ENCODE data around the gene TMEM82.

The TMEM82 gene

GRCh38 chr1:15719381-15720120 is 22.7 kb upstream of the TMEM82 start:
- in situ Hi-C loops (cut with MboI; ENCODE audit: low sequenced_read_pairs) = no loop called here

GRCh38 chr1:15720861-15721260 is 21.4 kb upstream of the TMEM82 start:
- in situ Hi-C loops (cut with MboI; ENCODE audit: low sequenced_read_pairs) = no loop called here

GRCh38 chr1:15722411-15722810 is 19.9 kb upstream of the TMEM82 start:
- in situ Hi-C loops (cut with MboI; ENCODE audit: low sequenced_read_pairs) = no loop called here

GRCh38 chr1:15722836-15723532 is 19.3 kb upstream of the TMEM82 start:
- in situ Hi-C loops (cut with MboI; ENCODE audit: low sequenced_read_pairs) = no loop called here

DNA sequence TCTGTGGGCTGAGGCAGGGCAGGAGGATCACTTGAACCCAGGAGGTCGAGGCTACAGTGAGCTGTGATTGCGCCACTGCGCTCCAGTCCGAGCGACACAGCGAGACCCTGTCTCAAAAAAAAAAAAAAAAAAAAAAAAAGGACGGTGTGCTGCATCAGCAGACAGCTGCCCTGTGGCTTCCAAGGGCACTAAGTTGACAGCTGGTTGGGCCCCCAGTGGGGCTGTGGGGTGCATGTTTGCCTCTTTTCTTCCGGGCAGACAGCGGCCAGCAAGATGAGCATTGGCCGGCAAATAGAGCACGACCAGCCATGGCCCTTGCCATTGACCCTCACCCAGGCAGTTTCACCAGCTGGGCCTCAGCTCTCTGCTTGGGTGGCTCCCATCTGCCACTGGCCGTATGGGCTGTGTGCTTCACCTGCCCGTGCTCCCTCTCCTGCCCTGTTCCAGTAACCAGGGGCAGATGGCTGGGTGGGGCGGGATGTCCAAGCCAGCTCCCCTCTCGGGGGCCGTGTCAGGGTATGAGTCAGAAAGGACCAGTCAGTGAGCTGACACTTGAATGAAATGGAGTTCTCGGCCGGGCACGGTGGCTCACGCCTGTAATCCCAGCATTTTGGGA is 18.6 kb upstream of the TMEM82 start:
- in situ Hi-C loops (cut with MboI; ENCODE audit: low sequenced_read_pairs) = no loop called here

GRCh38 chr1:15724949-15725880 is 17.1 kb upstream of the TMEM82 start:
- in situ Hi-C loops (cut with MboI; ENCODE audit: low sequenced_read_pairs) = no loop called here

- in situ Hi-C loops (cut with MboI; ENCODE audit: low sequenced_read_pairs) = no loop called here
Measured at GRCh38 chr1:15726508-15726907, 15.8 kb upstream of the TMEM82 start.

GRCh38 chr1:15727021-15727420 is 15.3 kb upstream of the TMEM82 start:
- in situ Hi-C loops (cut with MboI; ENCODE audit: low sequenced_read_pairs) = no loop called here

GRCh38 chr1:15727424-15727823 is 14.9 kb upstream of the TMEM82 start:
- in situ Hi-C loops (cut with MboI; ENCODE audit: low sequenced_read_pairs) = no loop called here

DNA sequence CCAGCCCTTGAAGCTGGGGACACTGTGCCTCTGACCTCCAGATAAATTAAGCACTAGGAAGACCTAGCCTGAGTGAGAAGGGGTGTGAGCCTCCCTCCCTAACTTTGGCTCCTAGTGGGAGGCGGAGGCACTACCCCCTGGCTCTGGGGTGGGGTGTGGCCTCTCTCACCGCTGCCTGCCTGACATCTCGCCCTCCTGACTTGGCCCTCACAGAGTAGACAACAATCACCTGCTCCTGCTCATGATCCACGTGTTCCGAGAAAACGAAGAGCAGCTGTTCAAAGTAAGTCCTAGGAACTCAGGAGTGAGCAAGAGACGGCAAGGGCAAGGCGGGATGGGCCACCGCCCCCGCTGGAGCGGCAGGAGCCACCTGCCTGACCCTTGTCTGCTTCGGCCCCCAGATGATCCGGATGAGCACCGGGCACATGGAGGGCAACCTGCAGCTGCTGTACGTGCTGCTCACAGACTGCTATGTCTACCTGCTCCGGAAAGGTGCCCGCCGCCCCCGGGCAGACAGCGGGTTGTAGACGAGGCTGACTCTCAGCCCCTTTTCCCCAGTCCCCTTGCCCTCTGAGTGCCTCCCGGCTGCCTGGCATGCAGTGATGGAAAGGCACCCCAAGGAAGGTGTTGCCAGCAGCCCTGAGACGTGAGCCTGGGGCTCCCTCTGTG is 14.3 kb upstream of the TMEM82 start:
- in situ Hi-C loops (cut with MboI; ENCODE audit: low sequenced_read_pairs) = no loop called here

- in situ Hi-C loops (cut with MboI; ENCODE audit: low sequenced_read_pairs) = no loop called here
Measured at GRCh38 chr1:15728937-15729657, 13.2 kb upstream of the TMEM82 start.

DNA sequence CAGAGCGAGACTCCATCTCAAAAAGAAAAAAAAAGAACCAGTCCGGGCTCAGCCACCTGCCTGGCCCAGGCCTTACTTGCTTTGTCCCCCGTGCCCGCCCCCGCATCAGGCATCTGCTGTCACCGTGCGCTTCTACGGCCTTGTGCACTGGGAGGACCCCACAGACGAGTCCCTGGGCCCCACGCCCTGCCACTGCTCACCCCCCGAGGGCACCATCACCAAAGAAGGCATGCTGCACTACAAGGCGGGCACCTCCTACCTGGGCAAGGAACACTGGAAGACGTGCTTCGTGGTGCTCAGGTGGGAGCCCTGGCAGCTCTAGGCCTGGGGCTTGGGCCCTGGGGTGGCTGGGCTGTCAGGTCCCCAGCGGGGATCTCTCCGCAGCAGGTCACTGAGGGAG is 11.9 kb upstream of the TMEM82 start:
- in situ Hi-C loops (cut with MboI; ENCODE audit: low sequenced_read_pairs) = no loop called here

DNA sequence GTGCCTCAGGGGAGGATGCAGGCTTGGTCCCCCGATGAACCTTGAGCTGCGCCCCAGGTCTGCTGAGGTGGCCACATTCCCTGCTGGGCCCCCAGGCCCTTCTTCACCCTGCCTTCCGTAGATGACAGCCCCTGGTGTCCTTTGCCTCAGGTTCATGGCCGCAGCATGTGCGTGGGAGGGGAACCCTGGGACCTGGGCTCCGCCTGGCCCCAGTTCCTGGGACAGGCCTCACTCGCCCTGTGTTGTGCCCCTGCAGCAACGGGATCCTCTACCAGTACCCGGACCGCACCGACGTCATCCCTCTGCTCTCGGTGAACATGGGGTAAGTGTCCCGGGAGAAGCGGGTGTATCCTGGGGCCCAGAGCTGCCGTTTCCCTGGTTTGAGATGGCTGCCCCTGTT is 11.4 kb upstream of the TMEM82 start:
- in situ Hi-C loops (cut with MboI; ENCODE audit: low sequenced_read_pairs) = no loop called here

GRCh38 chr1:15731735-15732685 is 10.3 kb upstream of the TMEM82 start:
- in situ Hi-C loops (cut with MboI; ENCODE audit: low sequenced_read_pairs) = no loop called here

DNA sequence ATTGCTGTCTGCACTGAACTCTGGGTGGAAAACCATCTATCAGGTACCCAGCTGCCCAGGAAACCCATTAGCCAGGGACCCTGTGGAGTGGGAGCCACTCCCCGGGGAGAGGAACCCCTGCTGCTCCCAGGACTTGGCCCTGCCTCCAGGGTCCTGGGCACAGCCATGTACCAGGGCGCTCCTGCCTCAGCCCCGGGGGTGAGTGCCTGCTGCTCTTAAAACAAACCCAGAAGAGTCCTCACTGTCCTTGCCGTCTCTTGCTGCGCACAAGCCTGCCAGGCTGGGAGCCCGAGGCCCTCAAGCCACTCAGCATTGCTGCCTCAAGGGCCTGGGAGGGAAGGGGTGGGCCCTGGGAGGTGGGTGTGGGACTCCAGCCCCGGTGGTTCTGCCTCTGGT is 9.6 kb upstream of the TMEM82 start:
- in situ Hi-C loops (cut with MboI; ENCODE audit: low sequenced_read_pairs) = no loop called here

- in situ Hi-C loops (cut with MboI; ENCODE audit: low sequenced_read_pairs) = no loop called here
Measured at GRCh38 chr1:15733218-15733725, 9.0 kb upstream of the TMEM82 start.

GRCh38 chr1:15733726-15734226 is 8.5 kb upstream of the TMEM82 start:
- in situ Hi-C loops (cut with MboI; ENCODE audit: low sequenced_read_pairs) = no loop called here

DNA sequence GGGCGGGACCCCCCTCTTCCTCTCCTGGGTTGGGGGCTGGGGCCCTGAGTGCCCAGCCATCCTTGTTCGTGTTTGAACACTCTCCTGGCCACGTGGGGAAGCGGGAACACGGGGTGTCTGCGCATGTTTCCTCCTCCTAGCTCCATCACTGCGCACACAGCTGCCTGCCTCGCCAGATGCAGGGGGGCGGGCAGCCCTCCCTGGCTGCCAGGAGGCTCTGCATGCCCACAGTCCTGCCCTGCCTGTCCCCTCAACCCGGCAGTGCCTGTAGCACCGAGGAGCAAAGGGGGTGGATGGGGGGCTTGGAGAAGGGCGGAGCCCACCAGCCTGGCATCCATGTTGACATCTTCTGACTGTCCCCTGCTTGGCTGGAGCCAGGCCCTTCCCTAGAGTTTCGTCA is 8.0 kb upstream of the TMEM82 start:
- in situ Hi-C loops (cut with MboI; ENCODE audit: low sequenced_read_pairs) = no loop called here
